HL-60 (cell line): ENCODE results near the gene TSR2.

Source experiments
- GABPA ChIP-seq: IDR thresholded peaks from 2 replicates; pipeline ENCODE4 v1.6.1; 2012; ENCODE audit warnings: low read depth
- POLR2AphosphoS5 ChIP-seq: IDR thresholded peaks from 2 replicates; pipeline ENCODE4 v1.6.1; 2012; ENCODE audit warnings: low read depth
- TF ChIP-seq, protein P1 (sequence below): IDR thresholded peaks from 2 replicates; pipeline ENCODE4 v1.6.1; 2012; ENCODE audit warnings: low read depth; ENCODE audit not compliant: insufficient replicate concordance
- TF ChIP-seq, protein P2 (sequence below): IDR thresholded peaks from one replicate; pipeline ENCODE4 v1.5.1; 2011; ENCODE audit warnings: low read length, control low read depth, inconsistent platforms; ENCODE audit not compliant: insufficient read depth

DNA sequence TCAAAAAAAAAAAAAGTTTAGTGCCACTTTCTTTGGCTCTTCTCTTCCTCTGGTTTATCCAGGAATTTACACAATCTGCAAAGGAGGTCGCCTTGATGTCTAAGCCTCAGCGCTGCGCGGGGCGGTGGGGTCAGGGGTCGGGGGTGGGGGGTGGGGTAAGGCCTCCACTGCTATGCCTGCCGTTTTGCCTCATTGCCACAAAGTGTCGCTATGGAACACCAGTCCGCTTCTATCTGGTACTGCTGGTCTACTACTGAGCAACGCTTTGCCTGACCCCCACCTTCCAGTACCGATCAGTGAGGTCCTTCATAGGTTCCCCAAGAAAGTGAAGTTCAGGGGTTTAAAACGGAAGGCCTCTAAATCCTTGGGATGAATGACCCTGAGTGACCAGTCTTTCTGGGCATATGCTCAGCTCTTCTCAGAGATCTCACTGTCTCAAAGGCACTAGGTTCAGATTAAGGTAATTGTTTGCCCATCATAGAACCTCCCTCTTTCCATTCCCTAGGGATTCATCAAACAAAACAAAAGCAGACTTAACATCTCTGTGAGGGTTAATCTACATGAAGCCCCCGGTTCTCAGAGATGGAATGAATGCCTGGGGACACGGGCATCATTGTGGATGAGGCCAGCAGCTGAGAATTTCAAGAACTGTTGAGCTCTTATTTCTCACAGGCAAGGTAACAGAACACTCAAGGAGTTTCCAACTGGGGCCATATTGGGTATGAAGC is 16.9 kb upstream of the TSR2 start:
- TF ChIP-seq, protein P1, sequence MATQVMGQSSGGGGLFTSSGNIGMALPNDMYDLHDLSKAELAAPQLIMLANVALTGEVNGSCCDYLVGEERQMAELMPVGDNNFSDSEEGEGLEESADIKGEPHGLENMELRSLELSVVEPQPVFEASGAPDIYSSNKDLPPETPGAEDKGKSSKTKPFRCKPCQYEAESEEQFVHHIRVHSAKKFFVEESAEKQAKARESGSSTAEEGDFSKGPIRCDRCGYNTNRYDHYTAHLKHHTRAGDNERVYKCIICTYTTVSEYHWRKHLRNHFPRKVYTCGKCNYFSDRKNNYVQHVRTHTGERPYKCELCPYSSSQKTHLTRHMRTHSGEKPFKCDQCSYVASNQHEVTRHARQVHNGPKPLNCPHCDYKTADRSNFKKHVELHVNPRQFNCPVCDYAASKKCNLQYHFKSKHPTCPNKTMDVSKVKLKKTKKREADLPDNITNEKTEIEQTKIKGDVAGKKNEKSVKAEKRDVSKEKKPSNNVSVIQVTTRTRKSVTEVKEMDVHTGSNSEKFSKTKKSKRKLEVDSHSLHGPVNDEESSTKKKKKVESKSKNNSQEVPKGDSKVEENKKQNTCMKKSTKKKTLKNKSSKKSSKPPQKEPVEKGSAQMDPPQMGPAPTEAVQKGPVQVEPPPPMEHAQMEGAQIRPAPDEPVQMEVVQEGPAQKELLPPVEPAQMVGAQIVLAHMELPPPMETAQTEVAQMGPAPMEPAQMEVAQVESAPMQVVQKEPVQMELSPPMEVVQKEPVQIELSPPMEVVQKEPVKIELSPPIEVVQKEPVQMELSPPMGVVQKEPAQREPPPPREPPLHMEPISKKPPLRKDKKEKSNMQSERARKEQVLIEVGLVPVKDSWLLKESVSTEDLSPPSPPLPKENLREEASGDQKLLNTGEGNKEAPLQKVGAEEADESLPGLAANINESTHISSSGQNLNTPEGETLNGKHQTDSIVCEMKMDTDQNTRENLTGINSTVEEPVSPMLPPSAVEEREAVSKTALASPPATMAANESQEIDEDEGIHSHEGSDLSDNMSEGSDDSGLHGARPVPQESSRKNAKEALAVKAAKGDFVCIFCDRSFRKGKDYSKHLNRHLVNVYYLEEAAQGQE, result no peak
- TF ChIP-seq, protein P2, sequence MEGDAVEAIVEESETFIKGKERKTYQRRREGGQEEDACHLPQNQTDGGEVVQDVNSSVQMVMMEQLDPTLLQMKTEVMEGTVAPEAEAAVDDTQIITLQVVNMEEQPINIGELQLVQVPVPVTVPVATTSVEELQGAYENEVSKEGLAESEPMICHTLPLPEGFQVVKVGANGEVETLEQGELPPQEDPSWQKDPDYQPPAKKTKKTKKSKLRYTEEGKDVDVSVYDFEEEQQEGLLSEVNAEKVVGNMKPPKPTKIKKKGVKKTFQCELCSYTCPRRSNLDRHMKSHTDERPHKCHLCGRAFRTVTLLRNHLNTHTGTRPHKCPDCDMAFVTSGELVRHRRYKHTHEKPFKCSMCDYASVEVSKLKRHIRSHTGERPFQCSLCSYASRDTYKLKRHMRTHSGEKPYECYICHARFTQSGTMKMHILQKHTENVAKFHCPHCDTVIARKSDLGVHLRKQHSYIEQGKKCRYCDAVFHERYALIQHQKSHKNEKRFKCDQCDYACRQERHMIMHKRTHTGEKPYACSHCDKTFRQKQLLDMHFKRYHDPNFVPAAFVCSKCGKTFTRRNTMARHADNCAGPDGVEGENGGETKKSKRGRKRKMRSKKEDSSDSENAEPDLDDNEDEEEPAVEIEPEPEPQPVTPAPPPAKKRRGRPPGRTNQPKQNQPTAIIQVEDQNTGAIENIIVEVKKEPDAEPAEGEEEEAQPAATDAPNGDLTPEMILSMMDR, result peak; percentile 10
- TF ChIP-seq GABPA (no peak), POLR2AphosphoS5 (no peak)
